Measurements from ENCODE around the gene CSMD2.

CSMD2 gene

GRCh38 chr1:33815061-33815460 is 350.0 kb downstream of the CSMD2 start:
- TF ChIP-seq MAX (IDR thresholded peaks at IDR 0.05) (no peak), EP300 (IDR thresholded peaks at IDR 0.05; ENCODE audit: borderline replicate concordance) (no peak), TAF1 (IDR thresholded peaks at IDR 0.05; ENCODE audit: low read depth) (no peak), CEBPB (IDR thresholded peaks at IDR 0.05) (no peak), TEAD4 (IDR thresholded peaks at IDR 0.05) (no peak), RAD21 (IDR thresholded peaks at IDR 0.05; ENCODE audit: low read depth) (no peak), FOXM1 (IDR thresholded peaks at IDR 0.05; ENCODE audit: borderline replicate concordance, low read depth) (no peak), EGR1 (IDR thresholded peaks at IDR 0.05) (no peak), ZBTB7A (IDR thresholded peaks at IDR 0.05; ENCODE audit: low read depth) (no peak), TCF12 (IDR thresholded peaks at IDR 0.05; ENCODE audit: low read depth) (no peak), REST (IDR thresholded peaks at IDR 0.05; ENCODE audit: low read depth) (no peak), CREB1 (IDR thresholded peaks at IDR 0.05; ENCODE audit: low read depth) (no peak), YY1 (IDR thresholded peaks at IDR 0.05; ENCODE audit: low read depth) (no peak), NFIC (IDR thresholded peaks at IDR 0.05) (no peak), USF1 (IDR thresholded peaks at IDR 0.05) (no peak)

- TF ChIP-seq CEBPB (IDR thresholded peaks at IDR 0.05), result no peak
- no peak for TF ChIP-seq CREB1 (IDR thresholded peaks at IDR 0.05; ENCODE audit: low read depth)
- TF ChIP-seq EGR1 (IDR thresholded peaks at IDR 0.05), result no peak
- TF ChIP-seq EP300 (IDR thresholded peaks at IDR 0.05; ENCODE audit: borderline replicate concordance), result no peak
- TF ChIP-seq TEAD4 (IDR thresholded peaks at IDR 0.05), result no peak
- no peak for TF ChIP-seq REST (IDR thresholded peaks at IDR 0.05; ENCODE audit: low read depth)
- no peak for TF ChIP-seq TAF1 (IDR thresholded peaks at IDR 0.05; ENCODE audit: low read depth)
- no peak for TF ChIP-seq RAD21 (IDR thresholded peaks at IDR 0.05; ENCODE audit: low read depth)
- no peak for TF ChIP-seq MAX (IDR thresholded peaks at IDR 0.05)
- no peak for TF ChIP-seq NFIC (IDR thresholded peaks at IDR 0.05)
- TF ChIP-seq USF1 (IDR thresholded peaks at IDR 0.05), result no peak
- no peak for TF ChIP-seq TCF12 (IDR thresholded peaks at IDR 0.05; ENCODE audit: low read depth)
- no peak for TF ChIP-seq ZBTB7A (IDR thresholded peaks at IDR 0.05; ENCODE audit: low read depth)
- TF ChIP-seq YY1 (IDR thresholded peaks at IDR 0.05; ENCODE audit: low read depth), result no peak
- no peak for TF ChIP-seq FOXM1 (IDR thresholded peaks at IDR 0.05; ENCODE audit: borderline replicate concordance, low read depth)
These were observed 350.9 kb downstream of the CSMD2 start for GRCh38 chr1:33814166-33814565.

- TF ChIP-seq TEAD4 (IDR thresholded peaks at IDR 0.05) (no peak), EP300 (IDR thresholded peaks at IDR 0.05; ENCODE audit: borderline replicate concordance) (no peak), CEBPB (IDR thresholded peaks at IDR 0.05) (no peak)
These were observed 354.5 kb downstream of the CSMD2 start for GRCh38 chr1:33810571-33810970.

GRCh38 chr1:33805988-33806387 is 359.0 kb downstream of the CSMD2 start:
- no peak for TF ChIP-seq TCF12 (IDR thresholded peaks at IDR 0.05; ENCODE audit: low read depth)
- no peak for TF ChIP-seq REST (IDR thresholded peaks at IDR 0.05; ENCODE audit: low read depth)
- TF ChIP-seq EP300 (IDR thresholded peaks at IDR 0.05; ENCODE audit: borderline replicate concordance), result no peak
- no peak for TF ChIP-seq CREB1 (IDR thresholded peaks at IDR 0.05; ENCODE audit: low read depth)
- TF ChIP-seq TEAD4 (IDR thresholded peaks at IDR 0.05), result no peak
- no peak for TF ChIP-seq RAD21 (IDR thresholded peaks at IDR 0.05; ENCODE audit: low read depth)
- TF ChIP-seq EGR1 (IDR thresholded peaks at IDR 0.05), result no peak
- TF ChIP-seq FOXM1 (IDR thresholded peaks at IDR 0.05; ENCODE audit: borderline replicate concordance, low read depth), result no peak
- no peak for TF ChIP-seq YY1 (IDR thresholded peaks at IDR 0.05; ENCODE audit: low read depth)
- TF ChIP-seq MAX (IDR thresholded peaks at IDR 0.05), result no peak
- no peak for TF ChIP-seq NFIC (IDR thresholded peaks at IDR 0.05)
- no peak for TF ChIP-seq USF1 (IDR thresholded peaks at IDR 0.05)
